Activated CD4-positive, alpha-beta T cell treated with anti-CD3 and anti-CD28 coated beads, Interleukin-2, amount 10 ng/mL, durations not matched to agents 7 days and 5 days (primary cell): ENCODE data around the gene CRLF1. TPM values are rescaled to one million over a fixed set of nuclear protein-coding genes. Genes with fewer than 3 reads are reported as not detected.

Experiments used
- CTCF ChIA-PET: fragments of 350-600 bp; sonication (Branson Sonifier 250); formaldehyde crosslinking; loops from one replicate; lab custom pipeline; 2021; ENCODE audit warnings: antibody characterized with exemption; lab: Charles Lee
- POLR2A ChIA-PET: fragments of 350-600 bp; sonication (Branson Sonifier 250); formaldehyde crosslinking; loops from one replicate; lab custom pipeline; 2021; ENCODE audit warnings: antibody characterized with exemption; lab: Charles Lee
- DNase-seq: peaks from one replicate; pipeline ENCODE4 v3.0.0-alpha.2; 2020
- H3K27ac Mint-ChIP-seq: one replicate; pipeline ENCODE4 v1.8.0; 2021; ENCODE audit warnings: mild to moderate bottlenecking, moderate library complexity, mixed read lengths
- H3K27me3 Mint-ChIP-seq: one replicate; pipeline ENCODE4 v1.8.0; 2021; ENCODE audit warnings: mixed read lengths
- H3K36me3 Mint-ChIP-seq: one replicate; pipeline ENCODE4 v1.8.0; 2021; ENCODE audit warnings: low read depth, mixed read lengths
- H3K4me1 Mint-ChIP-seq: one replicate; pipeline ENCODE4 v1.8.0; 2021; ENCODE audit warnings: mixed read lengths
- H3K4me3 Mint-ChIP-seq: one replicate; pipeline ENCODE4 v1.8.0; 2021; ENCODE audit warnings: mild to moderate bottlenecking, moderate library complexity, mixed read lengths
- H3K9me3 Mint-ChIP-seq: one replicate; pipeline ENCODE4 v1.8.0; 2021; ENCODE audit warnings: mixed read lengths
- total RNA-seq, 2 experiments: library from RNA; stranded (reverse); gene quantifications; one replicate each; pipeline ENCODE4 v1.2.3, GENCODE V29; 2021

Gene CRLF1
- total RNA-seq, 2 experiments from 2014 or later: not detected

- Mint-ChIP-seq H3K27ac (no peak overlapping the region), H3K4me1 (peaks cover 14% of the 10 kb centered on the region), H3K36me3 (no peaks in the 10 kb centered on the region), H3K9me3 (no peaks in the 10 kb centered on the region), H3K4me3 (no peak overlapping the region), H3K27me3 (peaks cover 75% of the 10 kb centered on the region)
- DNase-seq: no peak
- ChIA-PET CTCF (no interaction called here), POLR2A (no interaction called here)
Observed at GRCh38 chr19:18610556-18611326, 4.1 kb upstream of the CRLF1 start.

- Mint-ChIP-seq H3K9me3 (no peaks in the 10 kb centered on the region), H3K27ac (no peak overlapping the region), H3K36me3 (no peaks in the 10 kb centered on the region), H3K4me1 (peaks cover 16% of the 10 kb centered on the region), H3K4me3 (no peak overlapping the region), H3K27me3 (peaks cover 77% of the 10 kb centered on the region)
- ChIA-PET CTCF (no interaction called here), POLR2A (interaction anchor here (0.6 kb wide), 1 partner anchor 21 kb away, joined by 3 read pairs; no protein-coding TSS in a partner anchor)
- no peak for DNase-seq
Observed at GRCh38 chr19:18610245-18610555, 3.6 kb upstream of the CRLF1 start.

GRCh38 chr19:18609717-18610051 lies 3.1 kb upstream of the CRLF1 start:
- H3K36me3 Mint-ChIP-seq: no peaks in the 10 kb centered on the region
- CTCF ChIA-PET: no interaction called here
- H3K27me3 Mint-ChIP-seq: peaks cover 76% of the 10 kb centered on the region
- no peak overlapping the region for H3K4me3 Mint-ChIP-seq
- DNase-seq: no peak
- no peaks in the 10 kb centered on the region for H3K9me3 Mint-ChIP-seq
- H3K27ac Mint-ChIP-seq: no peak overlapping the region
- POLR2A ChIA-PET: interaction anchor here (0.6 kb wide), 1 partner anchor 22 kb away, joined by 3 read pairs; no protein-coding TSS in a partner anchor
- H3K4me1 Mint-ChIP-seq: peaks cover 16% of the 10 kb centered on the region

GRCh38 chr19:18608805-18609716 lies 2.5 kb upstream of the CRLF1 start:
- Mint-ChIP-seq H3K4me3 (no peak overlapping the region), H3K36me3 (no peaks in the 10 kb centered on the region), H3K27me3 (peaks cover 75% of the 10 kb centered on the region), H3K9me3 (no peaks in the 10 kb centered on the region), H3K4me1 (peaks cover 16% of the 10 kb centered on the region), H3K27ac (no peak overlapping the region)
- CTCF ChIA-PET: no interaction called here
- POLR2A ChIA-PET: no interaction called here
- DNase-seq: no peak

- DNase-seq: no peak
- Mint-ChIP-seq H3K4me1 (peaks cover 14% of the 10 kb centered on the region), H3K27ac (no peak overlapping the region), H3K27me3 (peaks cover 71% of the 10 kb centered on the region), H3K9me3 (no peaks in the 10 kb centered on the region), H3K4me3 (no peak overlapping the region), H3K36me3 (no peaks in the 10 kb centered on the region)
- CTCF ChIA-PET: interaction anchor here (1.1 to 1.6 kb wide), 2 partner anchors 19 to 20 kb away, joined by 3 to 4 read pairs; no protein-coding TSS in a partner anchor
- POLR2A ChIA-PET: no interaction called here
Observed at GRCh38 chr19:18608102-18608804, 1.7 kb upstream of the CRLF1 start.

- peaks cover 13% of the 10 kb centered on the region for H3K4me1 Mint-ChIP-seq
- peaks cover 74% of the 10 kb centered on the region for H3K27me3 Mint-ChIP-seq
Observed at GRCh38 chr19:18607226-18608101, 865 bp upstream of the CRLF1 start.

GRCh38 chr19:18605546-18606280 lies 886 bp downstream of the CRLF1 start:
- ChIA-PET CTCF (no interaction called here), POLR2A (no interaction called here)
- peaks cover 5% of the 10 kb centered on the region for H3K4me1 Mint-ChIP-seq
- no peak overlapping the region for H3K4me3 Mint-ChIP-seq
- H3K9me3 Mint-ChIP-seq: no peaks in the 10 kb centered on the region
- H3K27ac Mint-ChIP-seq: no peak overlapping the region
- no peaks in the 10 kb centered on the region for H3K36me3 Mint-ChIP-seq
- H3K27me3 Mint-ChIP-seq: peaks cover 72% of the 10 kb centered on the region
- DNase-seq: no peak

More at GRCh38 chr19:18607226-18608101, 865 bp upstream of the CRLF1 start:
- ChIA-PET POLR2A (no interaction called here), CTCF (interaction anchor here (0.5 to 1.6 kb wide), 3 partner anchors 18 to 48 kb away, joined by 3 to 4 read pairs (median 3); no protein-coding TSS in a partner anchor)
- H3K27ac Mint-ChIP-seq: no peak overlapping the region
- no peak overlapping the region for H3K4me3 Mint-ChIP-seq
- no peak for DNase-seq
- no peaks in the 10 kb centered on the region for H3K9me3 Mint-ChIP-seq
- H3K36me3 Mint-ChIP-seq: no peaks in the 10 kb centered on the region

- no peak for DNase-seq
- H3K27ac Mint-ChIP-seq: no peak overlapping the region
- CTCF ChIA-PET: no interaction called here
- H3K9me3 Mint-ChIP-seq: no peaks in the 10 kb centered on the region
- peaks cover 68% of the 10 kb centered on the region for H3K27me3 Mint-ChIP-seq
- H3K36me3 Mint-ChIP-seq: no peaks in the 10 kb centered on the region
- POLR2A ChIA-PET: no interaction called here
- H3K4me3 Mint-ChIP-seq: no peak overlapping the region
- H3K4me1 Mint-ChIP-seq: peaks cover 5% of the 10 kb centered on the region
Observed at GRCh38 chr19:18605196-18605545, 1.4 kb downstream of the CRLF1 start.

- no peak for DNase-seq
- H3K27me3 Mint-ChIP-seq: peaks cover 65% of the 10 kb centered on the region
- ChIA-PET POLR2A (no interaction called here), CTCF (interaction anchor here (0.8 kb wide), 1 partner anchor 15 kb away, joined by 3 read pairs; no protein-coding TSS in a partner anchor)
- no peaks in the 10 kb centered on the region for H3K36me3 Mint-ChIP-seq
- peaks cover 5% of the 10 kb centered on the region for H3K4me1 Mint-ChIP-seq
- no peaks in the 10 kb centered on the region for H3K9me3 Mint-ChIP-seq
- no peak overlapping the region for H3K27ac Mint-ChIP-seq
- H3K4me3 Mint-ChIP-seq: no peak overlapping the region
Observed at GRCh38 chr19:18604820-18605159, 1.8 kb downstream of the CRLF1 start.

- Mint-ChIP-seq H3K27me3 (peaks cover 59% of the 10 kb centered on the region), H3K27ac (no peak overlapping the region), H3K4me1 (peaks cover 5% of the 10 kb centered on the region), H3K36me3 (no peaks in the 10 kb centered on the region), H3K4me3 (no peak overlapping the region), H3K9me3 (no peaks in the 10 kb centered on the region)
- ChIA-PET CTCF (interaction anchor here (0.8 kb wide), 1 partner anchor 15 kb away, joined by 3 read pairs; no protein-coding TSS in a partner anchor), POLR2A (no interaction called here)
- DNase-seq: no peak
Observed at GRCh38 chr19:18603958-18604819, 2.4 kb downstream of the CRLF1 start.
